Esophagus muscularis mucosa (tissue), 4 donors: ENCODE results near the gene ZC3H10. TPM values are rescaled to one million over a fixed set of nuclear protein-coding genes. Genes with fewer than 3 reads are reported as not detected.
A peak's percentile ranks its signal among the peaks of the same experiment; 100 is the strongest.
"Not testable (repeated sequence)": the region's sequence is repeated elsewhere in the genome, so short reads cannot be mapped to it uniquely, and the experiment has no call there.

Experiments used
- DNase-seq: peaks from one replicate; pipeline ENCODE4 v3.0.0-alpha.2; 2017; ENCODE audit errors: extremely low spot score
- H3K27ac ChIP-seq, 4 donors: fragments of 200-600 bp; sonication (generic); replicated peaks in 1 of 4; 1 replicate in 3 of 4; 2 replicates in 1 of 4; pipeline ENCODE4 v1.5.1; 2016 to 2019; ENCODE audit warnings: mild to moderate bottlenecking in 1 of 4
- H3K27me3 ChIP-seq, 4 donors: fragments of 200-600 bp; sonication (generic); one replicate each; pipeline versions ENCODE4 v1.5.1 to v1.6.0; 2016 to 2019
- H3K36me3 ChIP-seq, 4 donors: fragments of 200-600 bp; sonication (generic); one replicate each; pipeline ENCODE4 v1.5.1; 2016 to 2019
- H3K4me1 ChIP-seq, 4 donors: fragments of 200-600 bp; sonication (generic); one replicate each; pipeline ENCODE4 v1.5.1; 2016 to 2019
- H3K4me3 ChIP-seq, 4 donors: fragments of 200-600 bp; sonication (generic); 1 replicate in 2 of 4; 2 replicates in 2 of 4; pipeline ENCODE4 v1.5.1; 2016 to 2019; ENCODE audit warnings: mild to moderate bottlenecking in 4 of 4, moderate library complexity in 1 of 4
- H3K9me3 ChIP-seq, 4 donors: fragments of 200-600 bp; sonication (generic); 1 replicate in 3 of 4; 2 replicates in 1 of 4; pipeline ENCODE4 v1.5.1; 2016 to 2019
- CTCF ChIP-seq, 3 experiments: fragments of 200-600 bp in 2 of 3; fragments of 450-650 bp in 1 of 3; sonication (generic) in 2 of 3; IDR thresholded peaks; one replicate each; pipeline ENCODE4 v1.5.1; 2017 to 2019; ENCODE audit warnings: antibody characterized with exemption in 3 of 3, mild to moderate bottlenecking in 2 of 3, moderate library complexity in 1 of 3
- EP300 ChIP-seq: sonication (generic); formaldehyde crosslinking; IDR thresholded peaks from one replicate; pipeline ENCODE4 v1.6.1; 2017; ENCODE audit warnings: antibody characterized with exemption
- POLR2A ChIP-seq: fragments of 450-650 bp; IDR thresholded peaks from one replicate; pipeline ENCODE4 v1.6.1; 2017; ENCODE audit warnings: antibody characterized with exemption, moderate library complexity, mild to moderate bottlenecking, low read depth
- POLR2AphosphoS5 ChIP-seq, 2 donors: sonication (generic); formaldehyde crosslinking; IDR thresholded peaks; one replicate each; pipeline ENCODE4 v1.6.1; 2017; ENCODE audit warnings: antibody characterized with exemption in 2 of 2
- WGBS: methylation state at CpG from one replicate; pipeline ENCODE4 v1.1.5; 2018; 5-methylcytosine and 5-hydroxymethylcytosine counted together
- intact Hi-C: fragments of 100-400 bp; cut with DNase I; formaldehyde crosslinking; loops from one replicate; pipeline ENCODE4 v1.15.1; 2023
- total RNA-seq, 4 donors: library from RNA; depleted of rRNA; stranded (reverse); fragments of >200 nt; gene quantifications; one replicate each; pipeline versions ENCODE4 v1.1.0 to v1.2.1, GENCODE V29; 2016

The ZC3H10 gene
- total RNA-seq, 4 donors from 2014 or later, result 5.0 to 7.9 (median 6.6) TPM

- intact Hi-C loops, result no loop called here
- DNase-seq, result no peak
- H3K4me1 ChIP-seq, result peaks cover 27 to 52% (median 47%) of the 10 kb centered on the region in 4 donors
- H3K4me3 ChIP-seq, result no peak overlapping the region
- H3K36me3 ChIP-seq, result peaks cover 5 to 7% (median 5%) of the 10 kb centered on the region in 4 donors
- H3K9me3 ChIP-seq, result no peaks in the 10 kb centered on the region
- no peak overlapping the region for H3K27ac ChIP-seq
- 86% methylated on average over 5 of the region's 5 CpGs for WGBS
- TF ChIP-seq CTCF (IDR thresholded peaks at IDR 0.05) (no peak), POLR2AphosphoS5 (IDR thresholded peaks at IDR 0.05) (no peak), EP300 (no peak), POLR2A (no peak)
- no peaks in the 10 kb centered on the region for H3K27me3 ChIP-seq
Observed at GRCh38 chr12:56154818-56155217, 36.8 kb downstream of the ZC3H10 start.

GRCh38 chr12:56155256-56155845 lies 37.3 kb downstream of the ZC3H10 start:
- TF ChIP-seq POLR2A (no peak), CTCF (IDR thresholded peaks at IDR 0.05) (no peak)
- Histone ChIP-seq H3K36me3 (peaks cover 10 to 11% (median 10%) of the 10 kb centered on the region in 4 donors), H3K4me1 (peaks cover 33 to 57% (median 52%) of the 10 kb centered on the region in 4 donors), H3K4me3 (no peak overlapping the region), H3K27me3 (no peaks in the 10 kb centered on the region), H3K9me3 (no peaks in the 10 kb centered on the region), H3K27ac (no peak overlapping the region)
- DNase-seq, result no peak
- 95% methylated on average over 11 of the region's 11 CpGs for WGBS
- intact Hi-C loops, result no loop called here

- intact Hi-C loops, H3K27me3 ChIP-seq, DNase-seq, H3K9me3 ChIP-seq: not testable (repeated sequence)
- H3K36me3 ChIP-seq, result peaks cover 23 to 24% (median 23%) of the 10 kb centered on the region in 4 donors
- peak overlapping the region; percentile 93 to 98 (median 96) for H3K27ac ChIP-seq
- WGBS, result 89% methylated on average over 21 of the region's 21 CpGs
- peak overlapping the region; percentile 66 to 98 (median 86) for H3K4me3 ChIP-seq
- H3K4me1 ChIP-seq, result peaks cover 40 to 59% (median 56%) of the 10 kb centered on the region in 4 donors
Observed at GRCh38 chr12:56156464-56157200, 38.6 kb downstream of the ZC3H10 start.

- Histone ChIP-seq H3K27me3 (no peaks in the 10 kb centered on the region), H3K4me3 (peak overlapping the region; percentile 66 to 98 (median 86)), H3K36me3 (peaks cover 31 to 32% (median 31%) of the 10 kb centered on the region in 4 donors), H3K4me1 (peaks cover 43 to 63% (median 60%) of the 10 kb centered on the region in 4 donors), H3K9me3 (no peaks in the 10 kb centered on the region), H3K27ac (peak overlapping the region; percentile 93 to 98 (median 96))
- intact Hi-C loops, result no loop called here
- DNase-seq, result peak; percentile 95
- no peak for TF ChIP-seq EP300
- no peak for TF ChIP-seq POLR2AphosphoS5 (IDR thresholded peaks at IDR 0.05)
- TF ChIP-seq POLR2A, result peak; percentile 29
- peak; percentile 73 to 84 (median 82) for TF ChIP-seq CTCF (IDR thresholded peaks at IDR 0.05)
- 3% methylated on average over 36 of the region's 45 CpGs for WGBS
Observed at GRCh38 chr12:56157201-56158028, 39.3 kb downstream of the ZC3H10 start.
